ENCODE results near the gene JARID2. TPM values are rescaled to one million over a fixed set of nuclear protein-coding genes. Genes with fewer than 3 reads are reported as not detected.

Gene JARID2
- total RNA-seq, 4 donors from 2014 or later = 20.0 to 29.4 (median 23.9) TPM

DNA sequence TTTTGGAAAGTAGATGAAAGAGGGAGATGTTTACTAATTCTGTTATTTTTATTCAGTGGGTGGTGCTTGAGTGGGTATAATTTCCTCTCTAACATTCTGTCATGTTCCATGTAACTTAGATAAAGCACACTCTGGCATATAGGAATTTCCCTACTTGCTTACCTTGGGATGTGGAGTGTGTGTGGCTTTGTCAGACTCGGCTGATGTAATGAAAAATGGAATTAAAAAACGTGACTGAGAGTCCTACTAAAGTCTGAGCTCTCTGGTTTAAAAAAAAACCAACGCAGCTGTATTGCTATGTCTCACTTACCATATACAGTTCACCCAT is 98.3 kb downstream of the JARID2 start:
- WGBS = 61% methylated on average over 3 of the region's 3 CpGs
- no peak overlapping the region for H3K4me3 ChIP-seq
- H3K36me3 ChIP-seq = no peaks in the 10 kb centered on the region
- no peak for TF ChIP-seq EP300 (IDR thresholded peaks at IDR 0.05)
- no peak for TF ChIP-seq POLR2A (IDR thresholded peaks at IDR 0.05)
- TF ChIP-seq POLR2AphosphoS5 (IDR thresholded peaks at IDR 0.05) = no peak
- TF ChIP-seq, protein P1, sequence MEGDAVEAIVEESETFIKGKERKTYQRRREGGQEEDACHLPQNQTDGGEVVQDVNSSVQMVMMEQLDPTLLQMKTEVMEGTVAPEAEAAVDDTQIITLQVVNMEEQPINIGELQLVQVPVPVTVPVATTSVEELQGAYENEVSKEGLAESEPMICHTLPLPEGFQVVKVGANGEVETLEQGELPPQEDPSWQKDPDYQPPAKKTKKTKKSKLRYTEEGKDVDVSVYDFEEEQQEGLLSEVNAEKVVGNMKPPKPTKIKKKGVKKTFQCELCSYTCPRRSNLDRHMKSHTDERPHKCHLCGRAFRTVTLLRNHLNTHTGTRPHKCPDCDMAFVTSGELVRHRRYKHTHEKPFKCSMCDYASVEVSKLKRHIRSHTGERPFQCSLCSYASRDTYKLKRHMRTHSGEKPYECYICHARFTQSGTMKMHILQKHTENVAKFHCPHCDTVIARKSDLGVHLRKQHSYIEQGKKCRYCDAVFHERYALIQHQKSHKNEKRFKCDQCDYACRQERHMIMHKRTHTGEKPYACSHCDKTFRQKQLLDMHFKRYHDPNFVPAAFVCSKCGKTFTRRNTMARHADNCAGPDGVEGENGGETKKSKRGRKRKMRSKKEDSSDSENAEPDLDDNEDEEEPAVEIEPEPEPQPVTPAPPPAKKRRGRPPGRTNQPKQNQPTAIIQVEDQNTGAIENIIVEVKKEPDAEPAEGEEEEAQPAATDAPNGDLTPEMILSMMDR (IDR thresholded peaks at IDR 0.05) = no peak
- no peak overlapping the region for H3K27ac ChIP-seq
- H3K4me1 ChIP-seq = peaks cover 20% of the 10 kb centered on the region
- DNase-seq (ENCODE audit: low spot score in 2 of 2) = no peak
- H3K27me3 ChIP-seq = no peaks in the 10 kb centered on the region
- H3K9me3 ChIP-seq = no peaks in the 10 kb centered on the region

DNA sequence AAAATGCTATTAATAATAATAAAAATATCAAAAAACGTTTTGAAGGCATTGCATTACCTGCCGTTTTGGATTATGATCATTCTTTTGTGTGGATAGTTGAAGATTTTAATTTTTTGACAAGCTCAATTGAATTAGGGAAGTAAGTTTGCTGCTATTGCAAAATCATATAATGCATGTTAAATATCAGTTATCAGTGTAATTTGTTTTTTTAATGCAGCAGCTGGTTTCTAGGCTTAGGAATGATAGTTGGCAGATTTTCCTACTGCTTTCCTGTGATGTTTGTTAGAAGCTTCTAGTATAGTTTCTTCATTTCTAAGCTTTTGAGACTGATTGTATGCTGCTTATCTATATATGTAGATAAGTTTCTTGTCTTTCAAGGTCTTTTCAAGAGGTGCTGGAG is 99.0 kb downstream of the JARID2 start:
- no peak for DNase-seq (ENCODE audit: low spot score in 2 of 2)
- H3K27me3 ChIP-seq = no peaks in the 10 kb centered on the region
- no peaks in the 10 kb centered on the region for H3K36me3 ChIP-seq
- 74% methylated on average over 2 of the region's 2 CpGs for WGBS
- no peaks in the 10 kb centered on the region for H3K9me3 ChIP-seq
- no peak overlapping the region for H3K27ac ChIP-seq
- TF ChIP-seq POLR2A (IDR thresholded peaks at IDR 0.05) (no peak), EP300 (IDR thresholded peaks at IDR 0.05) (no peak), POLR2AphosphoS5 (IDR thresholded peaks at IDR 0.05) (no peak)
- TF ChIP-seq, protein P1 (IDR thresholded peaks at IDR 0.05) = no peak
- H3K4me1 ChIP-seq = peaks cover 26% of the 10 kb centered on the region
- no peak overlapping the region for H3K4me3 ChIP-seq

DNA sequence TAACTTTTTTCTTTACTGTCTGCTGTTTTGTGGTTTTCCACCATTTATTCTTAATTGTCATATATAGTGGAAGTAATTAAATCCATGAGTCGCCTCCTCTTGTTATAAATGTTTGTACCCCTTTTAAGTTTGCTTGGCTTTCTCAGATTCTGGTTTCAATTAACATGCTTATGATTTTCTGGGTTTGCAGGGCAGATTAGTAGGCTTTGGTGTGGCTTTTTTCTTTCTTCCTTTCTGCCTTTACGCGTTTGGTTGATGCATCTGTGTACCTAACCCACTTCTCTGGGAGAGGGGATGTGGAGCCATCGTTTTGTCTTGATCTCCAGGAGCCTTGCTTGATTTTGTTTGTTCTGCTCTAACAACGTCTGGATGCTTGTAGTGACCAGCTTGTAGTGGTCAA is 100.4 kb downstream of the JARID2 start:
- WGBS = 75% methylated on average over 5 of the region's 5 CpGs
- Histone ChIP-seq H3K36me3 (no peaks in the 10 kb centered on the region), H3K27me3 (no peaks in the 10 kb centered on the region), H3K27ac (no peak overlapping the region), H3K4me3 (no peak overlapping the region), H3K9me3 (no peaks in the 10 kb centered on the region), H3K4me1 (peaks cover 26% of the 10 kb centered on the region)
- TF ChIP-seq, protein P1 (IDR thresholded peaks at IDR 0.05) = no peak
- no peak for DNase-seq (ENCODE audit: low spot score in 2 of 2)

DNA sequence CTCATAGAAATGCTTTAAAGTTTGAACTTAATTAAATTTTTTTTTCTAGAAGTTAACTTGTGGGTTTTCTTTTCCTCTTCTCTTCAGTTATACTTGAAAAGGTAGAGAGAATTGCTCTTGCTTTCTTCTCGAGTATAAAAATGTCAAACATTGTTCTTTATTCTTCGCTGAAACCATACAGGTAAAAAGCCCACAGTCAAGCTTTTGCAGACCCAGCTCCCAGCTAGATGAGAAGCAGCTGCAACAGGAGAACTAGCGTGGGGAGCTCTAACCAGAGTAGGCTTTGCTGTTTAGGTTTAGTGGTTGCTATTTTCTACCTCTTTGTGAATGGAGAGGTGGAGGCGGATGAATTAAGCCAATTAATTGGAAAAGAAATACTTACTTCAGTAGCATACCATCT is 102.7 kb downstream of the JARID2 start:
- H3K4me3 ChIP-seq = no peak overlapping the region
- no peak for TF ChIP-seq POLR2A (IDR thresholded peaks at IDR 0.05)
- TF ChIP-seq POLR2AphosphoS5 (IDR thresholded peaks at IDR 0.05) = no peak
- no peak for TF ChIP-seq EP300 (IDR thresholded peaks at IDR 0.05)
- TF ChIP-seq, protein P1 (IDR thresholded peaks at IDR 0.05) = no peak
- WGBS = 94% methylated on average over 4 of the region's 4 CpGs
- H3K9me3 ChIP-seq = no peaks in the 10 kb centered on the region
- no peak overlapping the region for H3K27ac ChIP-seq
- no peaks in the 10 kb centered on the region for H3K36me3 ChIP-seq
- no peaks in the 10 kb centered on the region for H3K27me3 ChIP-seq
- peaks cover 43% of the 10 kb centered on the region for H3K4me1 ChIP-seq
- DNase-seq (ENCODE audit: low spot score in 2 of 2) = no peak

DNA sequence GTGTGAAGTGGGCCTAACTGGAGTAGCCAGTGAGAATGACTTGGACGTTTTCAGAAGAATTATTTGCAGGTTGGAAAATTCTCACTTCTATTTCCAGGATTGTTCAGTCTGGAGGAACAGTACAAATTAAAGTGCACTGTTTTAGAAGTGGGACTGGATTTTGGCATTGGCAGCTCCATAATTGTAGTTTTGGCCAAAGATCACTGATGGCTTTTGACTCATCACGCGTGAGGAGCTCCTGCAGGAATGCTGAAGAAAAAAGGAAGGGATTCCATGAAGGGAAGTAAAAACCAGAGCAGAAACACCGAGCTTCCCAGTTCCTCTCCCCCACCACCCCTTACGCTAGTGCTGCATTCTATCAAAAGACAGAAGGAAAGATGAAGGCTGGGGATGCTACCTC is 103.5 kb downstream of the JARID2 start:
- WGBS = 64% methylated on average over 5 of the region's 5 CpGs
- TF ChIP-seq POLR2A (IDR thresholded peaks at IDR 0.05) (no peak), EP300 (IDR thresholded peaks at IDR 0.05) (no peak), POLR2AphosphoS5 (IDR thresholded peaks at IDR 0.05) (no peak)
- TF ChIP-seq, protein P1 (IDR thresholded peaks at IDR 0.05) = no peak

More for the DNA sequence above, 103.5 kb downstream of the JARID2 start:
- no peak overlapping the region for H3K27ac ChIP-seq
- H3K36me3 ChIP-seq = no peaks in the 10 kb centered on the region
- peaks cover 44% of the 10 kb centered on the region for H3K4me1 ChIP-seq
- no peaks in the 10 kb centered on the region for H3K27me3 ChIP-seq
- H3K9me3 ChIP-seq = no peaks in the 10 kb centered on the region
- H3K4me3 ChIP-seq = no peak overlapping the region
- no peak for DNase-seq (ENCODE audit: low spot score in 2 of 2)

Measured in suprapubic skin (tissue), 4 donors.